ENCODE results near the gene CALN1.

CALN1 gene

DNA sequence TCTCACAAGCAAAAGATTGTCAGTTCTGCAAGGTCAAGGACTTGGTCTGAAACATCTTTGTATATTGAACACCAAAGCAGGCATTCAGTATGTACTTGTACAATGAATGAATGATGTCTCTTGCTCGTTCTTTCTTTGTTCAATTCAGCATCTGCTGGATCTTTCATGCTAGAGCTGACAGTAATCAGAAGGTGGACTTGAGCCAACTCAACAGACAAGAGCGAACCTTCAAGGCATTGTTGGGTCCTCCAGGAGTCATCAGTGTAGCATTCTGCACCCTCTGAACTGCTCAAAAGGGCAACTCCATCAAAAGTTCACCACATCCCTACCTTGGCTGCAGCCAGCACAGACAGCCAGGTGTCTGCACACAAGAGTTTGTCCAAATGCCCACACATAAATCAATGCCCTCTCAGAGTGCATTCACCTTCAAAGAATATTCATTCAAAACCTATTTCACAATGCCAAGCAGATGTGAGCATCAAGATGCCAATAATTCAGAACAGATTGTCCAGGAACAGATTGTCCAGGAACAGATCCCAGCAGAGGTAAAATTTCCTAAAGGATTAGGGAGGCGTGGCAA is 386.7 kb downstream of the CALN1 start:
- no peak overlapping the region for H3K4me3 ChIP-seq (ENCODE audit: low read length)
- no peaks in the 10 kb centered on the region for H3K36me3 ChIP-seq (replicated peaks; ENCODE audit: low read depth, low read length)
- no peaks in the 10 kb centered on the region for H4K20me1 ChIP-seq (ENCODE audit: insufficient read depth, low read length)
- H3K4me1 ChIP-seq (ENCODE audit: low read length) = no peaks in the 10 kb centered on the region
- H3K79me2 ChIP-seq (ENCODE audit: low read length) = no peaks in the 10 kb centered on the region
- no peak overlapping the region for H2AFZ ChIP-seq (ENCODE audit: low read depth, low read length)
- no peaks in the 10 kb centered on the region for H3K27me3 ChIP-seq (ENCODE audit: low read depth, low read length)
- H3K27ac ChIP-seq (ENCODE audit: low read length) = no peak overlapping the region
- no peak overlapping the region for H3K4me2 ChIP-seq (ENCODE audit: low read length)
- H3K9ac ChIP-seq (ENCODE audit: low read length) = no peak overlapping the region
- no peak for TF ChIP-seq EZH2phosphoT487 (IDR thresholded peaks at IDR 0.05; ENCODE audit: low read depth)
- TF ChIP-seq, protein P1, sequence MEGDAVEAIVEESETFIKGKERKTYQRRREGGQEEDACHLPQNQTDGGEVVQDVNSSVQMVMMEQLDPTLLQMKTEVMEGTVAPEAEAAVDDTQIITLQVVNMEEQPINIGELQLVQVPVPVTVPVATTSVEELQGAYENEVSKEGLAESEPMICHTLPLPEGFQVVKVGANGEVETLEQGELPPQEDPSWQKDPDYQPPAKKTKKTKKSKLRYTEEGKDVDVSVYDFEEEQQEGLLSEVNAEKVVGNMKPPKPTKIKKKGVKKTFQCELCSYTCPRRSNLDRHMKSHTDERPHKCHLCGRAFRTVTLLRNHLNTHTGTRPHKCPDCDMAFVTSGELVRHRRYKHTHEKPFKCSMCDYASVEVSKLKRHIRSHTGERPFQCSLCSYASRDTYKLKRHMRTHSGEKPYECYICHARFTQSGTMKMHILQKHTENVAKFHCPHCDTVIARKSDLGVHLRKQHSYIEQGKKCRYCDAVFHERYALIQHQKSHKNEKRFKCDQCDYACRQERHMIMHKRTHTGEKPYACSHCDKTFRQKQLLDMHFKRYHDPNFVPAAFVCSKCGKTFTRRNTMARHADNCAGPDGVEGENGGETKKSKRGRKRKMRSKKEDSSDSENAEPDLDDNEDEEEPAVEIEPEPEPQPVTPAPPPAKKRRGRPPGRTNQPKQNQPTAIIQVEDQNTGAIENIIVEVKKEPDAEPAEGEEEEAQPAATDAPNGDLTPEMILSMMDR (IDR thresholded peaks at IDR 0.05; ENCODE audit: low read depth, low read length) = no peak
- no peaks in the 10 kb centered on the region for H3K9me3 ChIP-seq (ENCODE audit: insufficient read depth, low read length)

DNA sequence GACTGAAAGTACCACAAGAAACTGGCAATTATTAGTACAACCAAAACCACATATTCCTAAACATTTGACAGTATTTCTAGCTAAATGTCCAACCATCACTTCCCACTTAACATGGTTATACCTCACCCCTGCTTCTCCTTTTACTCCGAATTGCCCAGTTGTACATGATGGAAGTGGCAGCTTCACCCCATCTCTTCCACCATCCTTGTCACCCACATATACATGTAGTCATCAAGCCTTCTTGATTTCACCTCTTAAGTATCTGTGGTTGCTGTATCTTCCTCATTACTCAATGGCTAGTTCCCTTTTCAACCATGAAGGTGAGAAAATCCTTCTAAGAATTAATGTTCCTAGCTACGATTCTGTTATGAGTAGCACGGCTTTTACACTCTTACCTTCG is 388.2 kb downstream of the CALN1 start:
- H3K27ac ChIP-seq (ENCODE audit: low read length) = no peak overlapping the region
- no peak overlapping the region for H3K4me3 ChIP-seq (ENCODE audit: low read length)
- no peak overlapping the region for H2AFZ ChIP-seq (ENCODE audit: low read depth, low read length)
- no peak overlapping the region for H3K4me2 ChIP-seq (ENCODE audit: low read length)
- H3K27me3 ChIP-seq (ENCODE audit: low read depth, low read length) = no peaks in the 10 kb centered on the region
- no peaks in the 10 kb centered on the region for H3K4me1 ChIP-seq (ENCODE audit: low read length)
- no peaks in the 10 kb centered on the region for H3K9me3 ChIP-seq (ENCODE audit: insufficient read depth, low read length)
- no peaks in the 10 kb centered on the region for H3K36me3 ChIP-seq (replicated peaks; ENCODE audit: low read depth, low read length)
- H3K9ac ChIP-seq (ENCODE audit: low read length) = no peak overlapping the region
- TF ChIP-seq, protein P1 (IDR thresholded peaks at IDR 0.05; ENCODE audit: low read depth, low read length) = no peak
- TF ChIP-seq EZH2phosphoT487 (IDR thresholded peaks at IDR 0.05; ENCODE audit: low read depth) = no peak
- no peaks in the 10 kb centered on the region for H4K20me1 ChIP-seq (ENCODE audit: insufficient read depth, low read length)
- H3K79me2 ChIP-seq (ENCODE audit: low read length) = no peaks in the 10 kb centered on the region

DNA sequence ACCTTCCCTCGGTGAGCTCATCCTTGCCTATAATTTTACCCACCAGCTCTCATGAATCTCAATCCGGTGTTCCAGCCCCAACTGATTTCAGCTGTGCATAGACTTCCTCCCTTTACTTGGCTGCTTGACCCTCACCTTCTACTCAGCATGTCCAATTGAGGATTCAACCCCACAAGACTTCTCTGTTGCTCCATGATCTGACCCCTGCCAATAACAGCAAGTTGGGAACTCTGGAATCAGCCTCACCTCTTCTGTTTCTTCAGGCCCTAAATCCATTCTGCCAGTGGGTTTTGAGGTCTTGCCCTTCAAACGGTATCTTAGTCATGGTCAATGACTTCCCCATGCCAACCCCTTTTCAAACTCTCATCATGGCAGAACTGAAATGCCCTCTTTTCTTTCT is 390.4 kb downstream of the CALN1 start:
- Histone ChIP-seq H3K9ac (ENCODE audit: low read length) (no peak overlapping the region), H4K20me1 (ENCODE audit: insufficient read depth, low read length) (no peaks in the 10 kb centered on the region), H3K27me3 (ENCODE audit: low read depth, low read length) (no peaks in the 10 kb centered on the region), H3K27ac (ENCODE audit: low read length) (no peak overlapping the region), H3K4me3 (ENCODE audit: low read length) (no peak overlapping the region), H3K4me2 (ENCODE audit: low read length) (no peak overlapping the region), H3K79me2 (ENCODE audit: low read length) (no peaks in the 10 kb centered on the region), H2AFZ (ENCODE audit: low read depth, low read length) (no peak overlapping the region), H3K9me3 (ENCODE audit: insufficient read depth, low read length) (no peaks in the 10 kb centered on the region), H3K36me3 (replicated peaks; ENCODE audit: low read depth, low read length) (no peaks in the 10 kb centered on the region), H3K4me1 (ENCODE audit: low read length) (no peaks in the 10 kb centered on the region)
- TF ChIP-seq EZH2phosphoT487 (IDR thresholded peaks at IDR 0.05; ENCODE audit: low read depth) = no peak
- TF ChIP-seq, protein P1 (IDR thresholded peaks at IDR 0.05; ENCODE audit: low read depth, low read length) = no peak

DNA sequence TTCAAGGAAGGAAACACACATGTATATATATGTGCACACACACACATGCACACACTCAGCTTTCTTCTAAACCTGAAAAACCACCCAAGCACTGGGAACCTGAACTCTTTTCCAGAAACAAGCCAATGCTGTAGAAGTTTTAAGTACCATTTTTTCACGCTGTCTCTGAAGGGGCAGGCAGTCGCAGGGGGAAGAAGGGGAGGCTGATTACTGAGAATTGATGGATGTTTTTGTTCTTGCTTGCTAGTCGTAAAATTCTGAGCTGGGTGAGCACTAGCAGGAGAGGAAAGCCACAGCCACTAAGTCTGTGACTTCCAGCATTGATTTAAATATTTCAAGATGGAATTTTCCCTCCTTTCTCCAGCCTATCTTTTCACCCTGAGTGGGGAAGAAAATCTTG is 391.8 kb downstream of the CALN1 start:
- Histone ChIP-seq H2AFZ (ENCODE audit: low read depth, low read length) (no peak overlapping the region), H3K9ac (ENCODE audit: low read length) (no peak overlapping the region), H3K27me3 (ENCODE audit: low read depth, low read length) (no peaks in the 10 kb centered on the region), H3K9me3 (ENCODE audit: insufficient read depth, low read length) (no peaks in the 10 kb centered on the region), H3K36me3 (replicated peaks; ENCODE audit: low read depth, low read length) (no peaks in the 10 kb centered on the region), H3K4me1 (ENCODE audit: low read length) (no peaks in the 10 kb centered on the region), H3K79me2 (ENCODE audit: low read length) (no peaks in the 10 kb centered on the region), H3K27ac (ENCODE audit: low read length) (no peak overlapping the region), H4K20me1 (ENCODE audit: insufficient read depth, low read length) (no peaks in the 10 kb centered on the region), H3K4me3 (ENCODE audit: low read length) (no peak overlapping the region), H3K4me2 (ENCODE audit: low read length) (no peak overlapping the region)
- TF ChIP-seq, protein P1 (IDR thresholded peaks at IDR 0.05; ENCODE audit: low read depth, low read length) = no peak
- no peak for TF ChIP-seq EZH2phosphoT487 (IDR thresholded peaks at IDR 0.05; ENCODE audit: low read depth)
